ENCODE results near the gene ZNF749. TPM values are rescaled to one million over a fixed set of nuclear protein-coding genes. Genes with fewer than 3 reads are reported as not detected.

Gene ZNF749
- total and polyA plus RNA-seq, 2 of the 8 experiments (the other 6 are each of a cell fraction or from before 2014, with no cell fraction given), result 15.2 to 24.4 TPM

DNA sequence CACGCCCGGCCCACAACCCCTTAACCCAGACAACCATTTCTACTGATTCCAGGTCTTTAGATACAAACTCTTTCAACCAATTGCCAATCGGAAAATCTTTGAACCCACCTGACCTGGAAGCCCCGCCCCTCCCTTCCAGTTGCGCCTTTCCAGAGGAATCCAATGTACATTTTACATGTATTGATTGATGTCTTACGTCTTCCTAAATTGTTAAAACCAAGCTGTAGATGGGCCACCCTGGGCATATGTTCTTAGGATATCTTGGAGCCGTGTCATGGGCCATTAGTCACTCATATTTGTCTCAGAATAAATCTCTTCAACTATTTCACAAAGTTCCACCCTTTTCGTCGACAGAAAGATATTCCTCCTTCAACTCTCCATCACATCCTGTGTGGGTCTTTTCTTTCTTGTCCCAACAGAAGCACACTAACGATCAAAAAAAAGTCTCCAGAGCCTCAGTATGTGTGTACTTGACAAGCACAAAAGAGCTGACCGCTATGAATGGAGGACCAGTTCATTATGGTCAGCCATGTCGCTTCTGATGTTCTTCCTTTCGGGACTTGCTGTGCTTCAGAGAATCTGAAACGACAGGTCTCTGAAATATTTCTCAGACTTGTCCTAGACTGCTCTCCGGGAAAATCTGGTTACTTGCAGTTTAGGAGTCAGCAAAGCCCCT is 601 bp upstream of the ZNF749 start:
- H2BK120ac ChIP-seq (replicated peaks; ENCODE audit: low read depth, low read length), result no peak overlapping the region
- WGBS, 2 experiments (ENCODE audit: extremely low coverage in 1 of 2, insufficient coverage in 1 of 2, insufficient read length in 1 of 2, insufficient replicate concordance in 2 of 2, low coverage in 1 of 2, low lambda C conversion rate in 2 of 2, missing lambda C conversion rate in 1 of 2), result 33% methylated on average over 15 of the region's 15 CpGs; no CpG with 5 or more reads in 1 of the 2 experiments
- 0 out of 2 replicates have a peak overlapping the region, but pooled peaks have one; percentile 54 for H2BK15ac ChIP-seq (ENCODE audit: low read length)
- no peak overlapping the region for H4K8ac ChIP-seq (ENCODE audit: extremely low read depth, insufficient read depth, low read length)
- H2BK20ac ChIP-seq (ENCODE audit: low read length), result no peak overlapping the region
- H3K79me2 ChIP-seq (ENCODE audit: control insufficient read depth in 1 of 2, insufficient read depth in 2 of 2, low read length in 2 of 2), result peaks cover 15 to 38% of the 10 kb centered on the region in 2 experiments
- H3K56ac ChIP-seq (replicated peaks; ENCODE audit: insufficient read length, low read depth, low read length), result peak overlapping the region; percentile 67
- no peaks in the 10 kb centered on the region for H3K27me3 ChIP-seq (replicated peaks in 1 of 4; ENCODE audit: control insufficient read depth in 3 of 4, extremely low read depth in 1 of 4, insufficient read depth in 3 of 4, low read length in 3 of 4)
- peaks cover 0 to 5% of the 10 kb centered on the region in 2 experiments for H4K20me1 ChIP-seq (replicated peaks in 1 of 2; ENCODE audit: control insufficient read depth in 1 of 2, insufficient read depth in 2 of 2, low read length in 2 of 2)
- H3K4me3 ChIP-seq (ENCODE audit: extremely low read depth in 1 of 4, insufficient read depth in 2 of 4, low read depth in 3 of 4, low read length in 4 of 4), result peak overlapping the region; percentile 64 to 89 (median 81)
- FAIRE-seq, result peak; percentile 68
- no peak overlapping the region for H4K91ac ChIP-seq (replicated peaks; ENCODE audit: insufficient read length, low read length)
- peak overlapping the region; percentile 77 to 94 (median 86) for H3K9ac ChIP-seq (replicated peaks in 1 of 4; ENCODE audit: extremely low read depth in 1 of 4, low read depth in 3 of 4, low read length in 3 of 4)
- ChIA-PET CTCF (ENCODE audit: partially characterized antibody) (interaction anchor here (0.7 to 3.6 kb wide), 3 partner anchors 8 to 29 kb away, joined by 3 to 10 read pairs (median 3); no protein-coding TSS in a partner anchor), POLR2A (ENCODE audit: partially characterized antibody) (interaction anchor here (0.8 to 7.0 kb wide), 22 partner anchors 9 to 476 kb away, joined by 3 to 49 read pairs (median 5); partner anchors contain the start of genes ZNF154, ZNF17, ZNF419 and ZNF548)
- H2AK5ac ChIP-seq (ENCODE audit: low read depth, low read length), result no peak overlapping the region
- peaks cover 0 to 7% (median under 1%) of the 10 kb centered on the region in 4 experiments; a peak in 2 of 7 replicates for H3K4me1 ChIP-seq (replicated peaks in 1 of 4; ENCODE audit: control insufficient read depth in 3 of 4, insufficient read depth in 4 of 4, low read length in 3 of 4)
- H2BK5ac ChIP-seq (ENCODE audit: low read depth, low read length), result peak overlapping the region; percentile 72
- peak overlapping the region; percentile 52; the same call in 1 of the 2 replicates for H2AFZ ChIP-seq (ENCODE audit: low read length)
- H3K4ac ChIP-seq (replicated peaks; ENCODE audit: insufficient read length, low read depth, low read length), result no peak overlapping the region
- H3K14ac ChIP-seq (ENCODE audit: insufficient read length), result no peak overlapping the region
- peaks cover 0 to 5% (median 3%) of the 10 kb centered on the region in 4 experiments; a peak in 2 of 8 replicates for H3K36me3 ChIP-seq (ENCODE audit: control insufficient read depth in 2 of 4, insufficient read depth in 4 of 4, low read length in 3 of 4)
- peak in 1 of 2 experiments; percentile 49 for DNase-seq (ENCODE audit: low read depth in 1 of 2, low spot score in 2 of 2)
- peak overlapping the region; percentile 13; the same call in 1 of the 2 replicates for H2BK12ac ChIP-seq (ENCODE audit: low read depth, low read length)
- peak overlapping the region; percentile 68 to 73 for H3K4me2 ChIP-seq (ENCODE audit: insufficient read depth in 1 of 2, low read depth in 2 of 2, low read length in 2 of 2)
- H4K5ac ChIP-seq (ENCODE audit: insufficient read length, low read depth, low read length), result peak overlapping the region; percentile 4
- no peak overlapping the region for H3K23ac ChIP-seq (ENCODE audit: insufficient read length)
- H3K27ac ChIP-seq (ENCODE audit: low read depth, low read length), result peak overlapping the region; percentile 76
- H3K23me2 ChIP-seq (ENCODE audit: low read depth, low read length), result peaks cover 4% of the 10 kb centered on the region
- H3K9me3 ChIP-seq (ENCODE audit: insufficient read depth in 2 of 2, low read depth in 1 of 2, low read length in 1 of 2), result no peaks in the 10 kb centered on the region; a peak in 1 of 4 replicates
- H3K18ac ChIP-seq (ENCODE audit: extremely low read depth, low read length), result peak overlapping the region; percentile 33
- peaks cover 10% of the 10 kb centered on the region for H3K79me1 ChIP-seq (ENCODE audit: low read depth, low read length)
- TF ChIP-seq BRCA1 (IDR thresholded peaks at IDR 0.05; ENCODE audit: low read depth, low read length) (no peak), TBP (IDR thresholded peaks at IDR 0.05; ENCODE audit: low read depth, low read length) (no peak), KDM5A (IDR thresholded peaks at IDR 0.05; ENCODE audit: low read length) (no peak), CREB1 (IDR thresholded peaks at IDR 0.05) (no peak), TAF7 (optimal IDR thresholded peaks at IDR 0.05; ENCODE audit: borderline replicate concordance, low read depth, low read length) (no peak), SAP30 (IDR thresholded peaks at IDR 0.05; ENCODE audit: insufficient read depth, insufficient replicate concordance, low read length) (no peak), RBBP5 (IDR thresholded peaks at IDR 0.05; ENCODE audit: borderline replicate concordance, low read depth, low read length) (no peak), BCL11A (IDR thresholded peaks at IDR 0.05; ENCODE audit: low read depth in 2 of 2, low read length in 2 of 2) (no peak)
- TF ChIP-seq, protein P1, sequence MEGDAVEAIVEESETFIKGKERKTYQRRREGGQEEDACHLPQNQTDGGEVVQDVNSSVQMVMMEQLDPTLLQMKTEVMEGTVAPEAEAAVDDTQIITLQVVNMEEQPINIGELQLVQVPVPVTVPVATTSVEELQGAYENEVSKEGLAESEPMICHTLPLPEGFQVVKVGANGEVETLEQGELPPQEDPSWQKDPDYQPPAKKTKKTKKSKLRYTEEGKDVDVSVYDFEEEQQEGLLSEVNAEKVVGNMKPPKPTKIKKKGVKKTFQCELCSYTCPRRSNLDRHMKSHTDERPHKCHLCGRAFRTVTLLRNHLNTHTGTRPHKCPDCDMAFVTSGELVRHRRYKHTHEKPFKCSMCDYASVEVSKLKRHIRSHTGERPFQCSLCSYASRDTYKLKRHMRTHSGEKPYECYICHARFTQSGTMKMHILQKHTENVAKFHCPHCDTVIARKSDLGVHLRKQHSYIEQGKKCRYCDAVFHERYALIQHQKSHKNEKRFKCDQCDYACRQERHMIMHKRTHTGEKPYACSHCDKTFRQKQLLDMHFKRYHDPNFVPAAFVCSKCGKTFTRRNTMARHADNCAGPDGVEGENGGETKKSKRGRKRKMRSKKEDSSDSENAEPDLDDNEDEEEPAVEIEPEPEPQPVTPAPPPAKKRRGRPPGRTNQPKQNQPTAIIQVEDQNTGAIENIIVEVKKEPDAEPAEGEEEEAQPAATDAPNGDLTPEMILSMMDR (IDR thresholded peaks at IDR 0.05; ENCODE audit: control extremely low read depth in 1 of 3, insufficient read depth in 1 of 3, low read depth in 1 of 3, low read length in 3 of 3), result no peak
